GM18499 (cell line): ENCODE measurements around the gene STARD9.
"Not testable (repeated sequence)": the region's sequence is repeated elsewhere in the genome, so short reads cannot be mapped to it uniquely, and the experiment has no call there.

ENCODE experiments used
- ATAC-seq: cut with Tn5 transposase; IDR thresholded peaks from one replicate; pipeline ENCODE4 v1.9.1; 2021; ENCODE audit warnings: moderate number of reproducible peaks; ENCODE audit not compliant: insufficient read depth, unreplicated experiment

The STARD9 gene

GRCh38 chr15:42744195-42744594 lies 168.8 kb downstream of the STARD9 start:
- no peak for ATAC-seq

DNA sequence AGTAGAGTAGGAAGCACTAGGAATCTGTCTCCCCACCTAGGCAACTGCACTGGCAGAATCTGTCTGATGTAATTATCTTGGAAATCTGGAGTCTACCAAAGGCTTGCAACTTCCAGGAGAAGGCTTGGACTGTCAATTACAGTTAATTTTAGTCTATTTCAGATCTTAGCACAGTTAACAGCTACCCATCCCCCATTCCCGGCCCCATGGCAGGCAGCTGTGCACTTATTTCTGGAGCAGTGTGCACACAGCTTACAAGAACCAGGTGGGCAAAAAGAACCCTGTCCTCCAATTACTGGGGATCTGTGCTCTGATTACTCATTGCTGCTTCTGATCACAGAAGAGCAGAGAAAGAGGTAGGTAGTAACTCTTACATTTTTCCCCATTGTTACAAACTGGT lies 173.9 kb downstream of the STARD9 start:
- no peak for ATAC-seq

DNA sequence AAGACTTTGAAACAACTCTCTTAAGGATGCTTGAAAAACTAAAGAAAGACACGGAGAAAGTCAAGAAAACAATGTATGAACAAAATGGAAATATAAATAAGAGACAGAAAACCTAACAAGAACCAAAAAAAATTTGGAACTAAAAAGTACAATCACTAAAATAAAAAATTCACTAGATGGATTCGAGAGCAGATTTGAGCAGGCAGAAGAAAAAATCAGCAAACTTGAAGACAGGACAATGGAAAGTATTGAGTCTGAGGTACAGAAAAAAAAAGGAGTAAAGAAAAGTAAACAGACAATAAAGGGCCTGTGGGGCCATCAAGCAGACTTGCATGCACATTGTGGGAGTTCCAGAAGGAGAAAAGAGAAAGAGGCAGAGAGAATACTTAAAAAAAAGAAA lies 174.9 kb downstream of the STARD9 start:
- ATAC-seq: no peak

DNA sequence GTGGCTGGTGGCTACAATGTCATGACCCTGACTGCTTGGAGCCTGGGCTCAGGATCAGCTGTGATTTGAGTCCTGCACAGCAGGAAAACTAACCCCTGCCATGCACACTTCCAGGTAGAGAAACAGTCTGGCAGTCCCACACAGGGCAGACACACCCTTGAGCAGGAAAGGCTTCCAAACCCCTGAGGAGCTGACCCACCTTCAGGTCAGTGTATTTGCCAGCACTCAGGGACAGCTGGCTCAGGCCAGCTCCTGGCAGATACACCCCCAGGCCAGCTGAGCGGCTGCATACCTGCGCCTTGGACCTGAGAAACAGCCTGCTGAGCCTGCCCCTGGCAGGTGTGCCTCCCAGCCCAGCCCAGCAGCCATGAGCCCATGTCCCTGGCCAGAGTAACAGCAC lies 183.7 kb downstream of the STARD9 start:
- ATAC-seq: no peak

- ATAC-seq: no peak
These were observed 185.4 kb downstream of the STARD9 start for GRCh38 chr15:42760759-42761158.

DNA sequence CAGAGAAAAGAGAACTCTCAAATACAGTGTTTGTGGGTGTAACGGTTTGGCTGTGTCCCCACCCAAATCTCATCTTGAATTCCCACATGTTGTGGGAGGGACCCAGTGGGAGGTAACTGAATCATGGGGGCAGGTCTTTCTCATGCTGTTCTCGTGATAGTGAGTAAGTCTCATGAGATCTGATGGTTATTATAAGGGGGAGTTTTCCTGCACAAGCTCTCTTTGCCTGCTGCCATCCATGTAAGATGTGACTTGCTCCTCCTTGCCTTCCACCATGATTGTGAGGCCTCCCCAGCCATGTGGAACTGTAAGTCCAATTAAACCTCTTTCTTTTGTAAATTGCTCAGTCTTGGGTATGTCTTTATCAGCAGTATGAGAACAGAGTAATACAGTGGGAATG lies 186.4 kb downstream of the STARD9 start:
- not testable (repeated sequence) for ATAC-seq

GRCh38 chr15:42764154-42764731 lies 188.8 kb downstream of the STARD9 start:
- not testable (repeated sequence) for ATAC-seq

DNA sequence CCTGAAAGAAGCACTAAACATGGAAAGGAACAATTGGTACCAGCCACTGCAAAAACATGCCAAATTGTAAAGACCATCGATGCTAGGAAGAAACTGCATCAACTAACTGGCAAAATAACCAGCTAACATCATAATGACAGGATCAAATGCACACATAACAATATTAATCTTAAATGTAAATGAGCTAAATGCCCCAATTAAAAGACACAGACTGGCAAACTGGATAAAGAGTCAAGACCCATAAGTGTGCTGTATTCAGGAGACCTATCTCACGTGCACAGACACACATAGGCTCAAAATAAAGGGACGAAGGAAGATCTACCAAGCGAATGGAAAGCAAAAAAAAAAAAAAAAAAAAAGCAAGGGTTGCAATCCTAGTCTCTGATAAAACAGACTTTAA lies 190.7 kb downstream of the STARD9 start:
- not testable (repeated sequence) for ATAC-seq
